Esophagus muscularis mucosa (tissue), 4 donors: ENCODE results near the gene TRPT1.

Experiments used
- EP300 ChIP-seq: sonication (generic); formaldehyde crosslinking; IDR thresholded peaks from one replicate; pipeline ENCODE4 v1.6.1; 2017; ENCODE audit warnings: antibody characterized with exemption
- POLR2A ChIP-seq: fragments of 450-650 bp; IDR thresholded peaks from one replicate; pipeline ENCODE4 v1.6.1; 2017; ENCODE audit warnings: antibody characterized with exemption, moderate library complexity, mild to moderate bottlenecking, low read depth
- POLR2AphosphoS5 ChIP-seq, 2 donors: sonication (generic); formaldehyde crosslinking; IDR thresholded peaks; one replicate each; pipeline ENCODE4 v1.6.1; 2017; ENCODE audit warnings: antibody characterized with exemption in 2 of 2
- TF ChIP-seq, protein P1 (sequence below), 3 experiments: fragments of 200-600 bp in 2 of 3; fragments of 450-650 bp in 1 of 3; sonication (generic) in 2 of 3; IDR thresholded peaks; one replicate each; pipeline ENCODE4 v1.5.1; 2017 to 2019; ENCODE audit warnings: antibody characterized with exemption in 3 of 3, mild to moderate bottlenecking in 2 of 3, moderate library complexity in 1 of 3

- TF ChIP-seq, protein P1, sequence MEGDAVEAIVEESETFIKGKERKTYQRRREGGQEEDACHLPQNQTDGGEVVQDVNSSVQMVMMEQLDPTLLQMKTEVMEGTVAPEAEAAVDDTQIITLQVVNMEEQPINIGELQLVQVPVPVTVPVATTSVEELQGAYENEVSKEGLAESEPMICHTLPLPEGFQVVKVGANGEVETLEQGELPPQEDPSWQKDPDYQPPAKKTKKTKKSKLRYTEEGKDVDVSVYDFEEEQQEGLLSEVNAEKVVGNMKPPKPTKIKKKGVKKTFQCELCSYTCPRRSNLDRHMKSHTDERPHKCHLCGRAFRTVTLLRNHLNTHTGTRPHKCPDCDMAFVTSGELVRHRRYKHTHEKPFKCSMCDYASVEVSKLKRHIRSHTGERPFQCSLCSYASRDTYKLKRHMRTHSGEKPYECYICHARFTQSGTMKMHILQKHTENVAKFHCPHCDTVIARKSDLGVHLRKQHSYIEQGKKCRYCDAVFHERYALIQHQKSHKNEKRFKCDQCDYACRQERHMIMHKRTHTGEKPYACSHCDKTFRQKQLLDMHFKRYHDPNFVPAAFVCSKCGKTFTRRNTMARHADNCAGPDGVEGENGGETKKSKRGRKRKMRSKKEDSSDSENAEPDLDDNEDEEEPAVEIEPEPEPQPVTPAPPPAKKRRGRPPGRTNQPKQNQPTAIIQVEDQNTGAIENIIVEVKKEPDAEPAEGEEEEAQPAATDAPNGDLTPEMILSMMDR (IDR thresholded peaks at IDR 0.05), result no peak
- TF ChIP-seq POLR2A, result no peak
- TF ChIP-seq EP300, result no peak
- TF ChIP-seq POLR2AphosphoS5 (IDR thresholded peaks at IDR 0.05), result no peak
These were observed 22.4 kb downstream of the TRPT1 start for GRCh38 chr11:64203421-64204079.
